Neural cell (in vitro differentiated cells): ENCODE measurements around the gene CHDH. TPM values are rescaled to one million over a fixed set of nuclear protein-coding genes. Genes with fewer than 3 reads are reported as not detected.

ENCODE experiments used
- H2AFZ ChIP-seq: fragments of 200-600, 300-800 bp; sonication (generic), shearing (Covaris generic); 2 replicates; pipeline ENCODE4 v1.6.0; 2014; ENCODE audit warnings: low read depth, mild to moderate bottlenecking, antibody characterized with exemption, low read length, moderate library complexity
- H3F3A ChIP-seq: fragments of 200-600 bp; shearing (Covaris generic); 2 replicates; pipeline ENCODE4 v1.6.1; 2016; ENCODE audit warnings: mild to moderate bottlenecking, moderate library complexity, mixed read lengths, antibody characterized with exemption, low read length; ENCODE audit not compliant: insufficient read depth, poor library complexity, severe bottlenecking
- H3K27ac ChIP-seq: fragments of 200-600, 300-800 bp; sonication (generic), shearing (Covaris generic); 2 replicates; pipeline ENCODE4 v1.5.1; 2014; ENCODE audit warnings: mild to moderate bottlenecking, low read length, moderate library complexity
- H3K27me3 ChIP-seq: fragments of 300-800, 200-600 bp; sonication (generic), shearing (Covaris generic); 2 replicates; pipeline ENCODE4 v1.6.0; 2014; ENCODE audit warnings: mild to moderate bottlenecking, low read depth, low read length, moderate library complexity; ENCODE audit not compliant: insufficient read depth
- H3K36me3 ChIP-seq: fragments of 300-800, 200-600 bp; sonication (generic), shearing (Covaris generic); 2 replicates; pipeline ENCODE4 v1.5.1; 2014; ENCODE audit warnings: mild to moderate bottlenecking, antibody characterized with exemption, low read length, moderate library complexity; ENCODE audit not compliant: insufficient read depth
- H3K4me2 ChIP-seq: fragments of 300-800, 200-600 bp; sonication (generic), shearing (Covaris generic); 2 replicates; pipeline ENCODE4 v1.6.0; 2014; ENCODE audit warnings: mild to moderate bottlenecking, low read length
- H3K4me3 ChIP-seq: fragments of 300-800, 200-600 bp; sonication (generic), shearing (Covaris generic); 2 replicates; pipeline ENCODE4 v1.5.1; 2014; ENCODE audit warnings: mild to moderate bottlenecking, low read length, moderate library complexity
- H3K79me2 ChIP-seq: fragments of 200-600 bp; shearing (Covaris generic); replicated peaks from 2 replicates; pipeline ENCODE4 v1.6.0; 2014; ENCODE audit warnings: mild to moderate bottlenecking, low read length, moderate library complexity; ENCODE audit not compliant: insufficient read depth
- H3K9ac ChIP-seq: fragments of 300-800, 200-600 bp; sonication (generic), shearing (Covaris generic); 2 replicates; pipeline ENCODE4 v1.6.1; 2016; ENCODE audit warnings: mild to moderate bottlenecking, low read length, mixed read lengths
- H3K9me2 ChIP-seq: fragments of 200-600 bp; shearing (Covaris generic); 2 replicates; pipeline ENCODE4 v1.6.1; 2016; ENCODE audit warnings: mild to moderate bottlenecking, low read length, mixed read lengths; ENCODE audit not compliant: insufficient read depth
- H3K9me3 ChIP-seq: fragments of 200-600, 300-800 bp; sonication (generic), shearing (Covaris generic); 2 replicates; pipeline ENCODE4 v1.6.1; 2016; ENCODE audit warnings: mild to moderate bottlenecking, mixed run types, low read length, moderate library complexity, mixed read lengths
- H4K20me1 ChIP-seq: fragments of 200-600 bp; shearing (Covaris generic); 2 replicates; pipeline ENCODE4 v1.6.1; 2016; ENCODE audit warnings: mild to moderate bottlenecking, mixed run types; ENCODE audit not compliant: insufficient read depth
- CTCF ChIP-seq: fragments of 450-650 bp; IDR thresholded peaks from 2 replicates; pipeline ENCODE4 v1.5.1; 2014; ENCODE audit warnings: antibody characterized with exemption, mild to moderate bottlenecking, moderate library complexity; ENCODE audit not compliant: poor library complexity, severe bottlenecking
- EP300 ChIP-seq: fragments of 450-650 bp; conservative IDR thresholded peaks from 2 replicates; pipeline ENCODE4 v1.6.1; 2014; ENCODE audit warnings: antibody characterized with exemption, mild to moderate bottlenecking, moderate library complexity; ENCODE audit not compliant: poor library complexity, severe bottlenecking
- EZH2 ChIP-seq: fragments of 200-600, 300-800 bp; shearing (Covaris generic), sonication (generic); IDR thresholded peaks from 2 replicates; pipeline ENCODE4 v1.6.1; 2014; ENCODE audit warnings: antibody characterized with exemption, low read length, borderline replicate concordance, mild to moderate bottlenecking; ENCODE audit not compliant: insufficient read depth, poor library complexity, severe bottlenecking
- MXI1 ChIP-seq: fragments of 450-650 bp; conservative IDR thresholded peaks from 2 replicates; pipeline ENCODE4 v1.6.1; 2014; ENCODE audit warnings: antibody characterized with exemption, mild to moderate bottlenecking; ENCODE audit not compliant: poor library complexity, severe bottlenecking
- POLR2AphosphoS5 ChIP-seq: IDR thresholded peaks from 2 replicates; pipeline ENCODE4 v1.6.1; 2012
- RAD21 ChIP-seq: fragments of 450-650 bp; conservative IDR thresholded peaks from 2 replicates; pipeline ENCODE4 v1.6.1; 2014; ENCODE audit warnings: antibody characterized with exemption, mild to moderate bottlenecking, moderate library complexity
- REST ChIP-seq: IDR thresholded peaks from 2 replicates; pipeline ENCODE4 v1.6.1; 2012; ENCODE audit warnings: borderline replicate concordance
- SMC3 ChIP-seq: fragments of 450-650 bp; conservative IDR thresholded peaks from 2 replicates; pipeline ENCODE4 v1.6.1; 2014; ENCODE audit warnings: antibody characterized with exemption, mild to moderate bottlenecking, moderate library complexity; ENCODE audit not compliant: poor library complexity
- TAF1 ChIP-seq: IDR thresholded peaks from 2 replicates; pipeline ENCODE4 v1.6.1; 2012; ENCODE audit warnings: low read depth
- polyA plus RNA-seq: library from polyadenylated mRNA; depleted of rRNA; stranded (reverse); fragments of >200 nt; gene quantifications from 2 replicates; pipeline ENCODE4 v1.2.3, GENCODE V29; 2014

The CHDH gene
- polyA plus RNA-seq, 1 donor from 2014 or later = 0.17 TPM

- H3K4me2 ChIP-seq = no peak overlapping the region
Measured at GRCh38 chr3:53860196-53860595, 14.0 kb upstream of the CHDH start.

GRCh38 chr3:53859178-53859577, 13.0 kb upstream of the CHDH start:
- Histone ChIP-seq H3K27ac (no peak overlapping the region), H3K79me2 (no peaks in the 10 kb centered on the region), H3K9me2 (no peaks in the 10 kb centered on the region), H3K9me3 (no peaks in the 10 kb centered on the region), H3K4me3 (no peak overlapping the region), H3K36me3 (no peaks in the 10 kb centered on the region), H3K27me3 (no peaks in the 10 kb centered on the region), H4K20me1 (no peaks in the 10 kb centered on the region), H2AFZ (no peak overlapping the region), H3K9ac (no peak overlapping the region), H3K4me2 (no peak overlapping the region), H3F3A (no peaks in the 10 kb centered on the region)
- TF ChIP-seq TAF1 = no peak
- TF ChIP-seq EZH2 = no peak
- no peak for TF ChIP-seq SMC3
- TF ChIP-seq POLR2AphosphoS5 = no peak
- TF ChIP-seq CTCF = no peak
- TF ChIP-seq MXI1 = no peak
- no peak for TF ChIP-seq RAD21
- no peak for TF ChIP-seq EP300

More at GRCh38 chr3:53860196-53860595, 14.0 kb upstream of the CHDH start:
- no peaks in the 10 kb centered on the region for H4K20me1 ChIP-seq
- H2AFZ ChIP-seq = no peak overlapping the region
- no peak overlapping the region for H3K9ac ChIP-seq
- no peak overlapping the region for H3K27ac ChIP-seq
- H3K27me3 ChIP-seq = no peaks in the 10 kb centered on the region
- H3K4me3 ChIP-seq = no peak overlapping the region
- no peaks in the 10 kb centered on the region for H3K79me2 ChIP-seq
- H3K9me2 ChIP-seq = no peaks in the 10 kb centered on the region
- H3K36me3 ChIP-seq = no peaks in the 10 kb centered on the region
- no peaks in the 10 kb centered on the region for H3F3A ChIP-seq
- TF ChIP-seq POLR2AphosphoS5 (no peak), TAF1 (no peak), RAD21 (no peak), REST (no peak), MXI1 (no peak), CTCF (no peak), SMC3 (no peak), EP300 (no peak), EZH2 (no peak)
- H3K9me3 ChIP-seq = no peaks in the 10 kb centered on the region
